Right forelimb (tissue), 1 donor: Measurements from ENCODE around the gene MBD2.

Experiments used
- DNase-seq: peaks from one replicate; pipeline ENCODE4 v3.0.0-alpha.2; 2018

MBD2 gene

DNA sequence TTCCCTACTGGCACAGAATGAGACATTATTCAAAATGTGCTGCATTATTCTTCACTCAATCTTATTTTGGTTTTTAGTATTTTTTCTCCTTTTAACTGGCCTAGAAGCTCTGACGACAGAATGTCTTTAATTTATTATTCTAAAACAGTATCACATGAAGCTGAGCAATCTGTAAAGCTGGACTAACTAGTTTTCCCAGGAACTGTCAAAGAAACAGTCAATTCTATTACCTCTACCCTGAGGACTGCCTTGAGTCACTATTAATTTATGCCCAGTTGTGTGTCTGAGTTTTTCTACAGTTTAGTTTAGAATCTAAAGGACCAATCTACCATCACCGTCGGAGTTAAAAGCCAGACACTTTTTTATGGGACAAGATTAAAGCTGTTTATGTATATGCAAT, 31.6 kb downstream of the MBD2 start:
- no peak for DNase-seq

DNA sequence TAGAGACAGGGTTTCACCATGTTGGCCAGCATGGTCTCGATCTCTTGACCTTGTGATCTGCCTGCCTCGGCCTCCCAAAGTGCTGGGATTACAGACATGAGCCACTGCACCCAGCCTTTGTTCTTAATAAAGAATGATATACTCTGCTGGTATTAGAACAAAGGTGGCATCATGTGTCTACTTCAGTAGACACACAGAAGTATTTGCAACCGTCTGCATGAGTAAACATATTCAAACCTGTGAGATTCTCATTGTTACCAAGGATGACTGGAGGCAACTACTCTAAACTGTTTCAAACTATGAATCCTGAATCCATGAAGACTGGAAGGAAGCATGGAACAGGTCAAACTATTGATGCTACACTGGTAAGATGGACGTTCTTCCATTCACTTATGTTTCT, 32.1 kb downstream of the MBD2 start:
- DNase-seq, result no peak

DNA sequence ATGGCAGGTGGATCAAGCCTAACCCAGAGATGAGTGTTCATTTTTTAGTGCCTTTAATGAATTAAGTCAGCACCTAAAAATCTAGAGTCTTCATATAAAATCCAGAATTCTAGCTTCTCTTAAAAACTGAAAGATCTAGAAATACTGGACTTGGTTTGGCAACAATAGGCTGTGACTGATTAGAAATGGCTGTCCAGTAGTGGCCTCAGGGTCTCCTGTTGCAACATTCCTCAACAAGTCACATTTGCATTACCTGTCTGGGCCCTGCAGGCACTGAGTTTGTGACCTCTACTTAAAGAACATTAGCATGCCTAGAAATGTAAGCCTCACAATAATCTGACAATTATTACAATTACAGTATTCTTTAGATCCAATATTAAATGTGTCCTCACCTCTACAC, 33.1 kb downstream of the MBD2 start:
- no peak for DNase-seq

DNA sequence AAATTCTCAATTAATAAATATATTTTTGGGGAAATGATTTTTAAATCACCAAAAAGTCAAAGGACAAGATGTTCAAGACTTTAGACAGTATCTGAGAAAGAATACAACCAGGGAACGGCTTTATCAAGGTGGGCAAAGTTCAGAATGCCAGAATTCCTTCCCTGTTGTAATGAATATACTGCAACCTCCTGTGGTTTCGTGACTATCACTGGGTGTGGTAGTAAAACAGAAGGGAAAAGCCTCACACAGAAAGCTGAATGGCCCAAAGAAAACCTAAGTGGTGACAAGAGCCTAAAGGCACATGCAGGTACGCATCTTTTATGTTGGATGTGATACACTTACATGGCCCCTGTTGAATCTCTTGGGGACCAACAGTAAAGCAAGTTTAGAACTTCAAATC, 37.1 kb downstream of the MBD2 start:
- DNase-seq, result no peak

DNA sequence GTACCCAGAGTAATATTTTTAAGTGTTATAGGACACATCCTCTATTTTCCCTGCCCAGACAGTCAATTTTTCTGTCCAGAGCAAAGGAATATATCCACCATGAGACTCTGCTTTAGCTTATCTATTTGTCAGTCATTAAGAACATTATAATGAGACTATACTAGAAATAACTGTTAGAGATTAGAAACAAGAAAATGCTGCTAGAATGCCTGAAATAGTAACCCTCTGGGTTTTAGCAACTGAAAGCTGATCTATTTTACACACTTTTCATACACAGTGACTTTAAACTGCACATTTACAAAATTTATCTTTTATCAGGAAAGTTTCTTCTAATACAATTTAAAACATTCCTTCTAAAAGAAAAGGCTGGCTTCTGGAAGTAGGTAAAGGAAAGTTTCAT, 39.6 kb downstream of the MBD2 start:
- no peak for DNase-seq

DNA sequence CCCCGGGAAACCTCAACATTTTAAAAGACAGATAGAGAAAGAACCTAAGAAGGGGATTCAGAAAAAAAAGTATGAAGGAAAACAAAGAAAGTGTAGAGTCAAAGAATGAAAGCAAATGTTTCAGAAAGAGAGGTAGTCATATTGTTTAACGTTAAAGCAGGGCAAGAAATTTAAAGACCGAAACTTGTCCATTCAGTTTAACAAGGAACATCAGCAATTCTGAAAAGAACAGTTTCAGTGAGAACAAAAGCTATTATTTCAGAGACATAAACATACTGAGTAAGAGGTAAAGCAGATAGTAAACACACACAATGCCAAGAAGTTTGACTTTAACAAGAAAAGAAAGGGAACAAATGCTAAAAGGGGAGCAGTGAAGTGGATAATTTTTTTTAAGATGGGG, 41.1 kb downstream of the MBD2 start:
- DNase-seq, result no peak

DNA sequence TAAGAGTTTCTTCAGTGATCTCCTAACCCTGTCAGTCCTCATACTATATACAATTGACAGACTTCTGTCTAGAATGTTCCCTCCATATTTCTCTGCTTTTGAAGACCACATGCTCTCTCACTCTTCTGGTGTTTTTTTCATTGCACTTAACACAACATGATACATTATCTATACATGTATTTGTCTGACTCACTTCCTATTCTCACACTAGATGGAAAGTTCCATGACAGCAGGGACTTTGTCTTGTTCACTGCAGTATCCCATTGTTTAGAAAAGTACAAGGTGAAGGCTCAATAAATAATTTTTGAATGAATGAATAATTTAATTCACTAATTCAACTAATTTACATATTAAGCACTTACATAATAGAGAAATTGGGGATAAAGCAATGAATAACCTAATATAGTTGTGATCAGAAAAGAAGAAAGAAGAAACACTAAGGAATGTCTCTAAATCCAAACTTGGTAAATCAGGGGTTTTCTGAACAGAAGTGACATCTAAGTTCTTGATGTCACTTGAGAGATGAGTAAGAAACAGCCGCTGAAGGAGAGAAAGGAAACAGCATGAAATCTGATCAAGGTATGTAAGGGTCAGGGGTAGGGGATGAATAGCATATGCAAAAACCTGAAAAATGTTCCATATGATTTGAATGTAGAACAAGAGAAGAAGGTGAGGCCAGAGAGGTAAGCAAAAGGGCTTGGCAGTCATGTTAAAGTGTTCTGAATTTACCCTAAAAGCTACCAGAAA, 42.4 kb downstream of the MBD2 start:
- no peak for DNase-seq

DNA sequence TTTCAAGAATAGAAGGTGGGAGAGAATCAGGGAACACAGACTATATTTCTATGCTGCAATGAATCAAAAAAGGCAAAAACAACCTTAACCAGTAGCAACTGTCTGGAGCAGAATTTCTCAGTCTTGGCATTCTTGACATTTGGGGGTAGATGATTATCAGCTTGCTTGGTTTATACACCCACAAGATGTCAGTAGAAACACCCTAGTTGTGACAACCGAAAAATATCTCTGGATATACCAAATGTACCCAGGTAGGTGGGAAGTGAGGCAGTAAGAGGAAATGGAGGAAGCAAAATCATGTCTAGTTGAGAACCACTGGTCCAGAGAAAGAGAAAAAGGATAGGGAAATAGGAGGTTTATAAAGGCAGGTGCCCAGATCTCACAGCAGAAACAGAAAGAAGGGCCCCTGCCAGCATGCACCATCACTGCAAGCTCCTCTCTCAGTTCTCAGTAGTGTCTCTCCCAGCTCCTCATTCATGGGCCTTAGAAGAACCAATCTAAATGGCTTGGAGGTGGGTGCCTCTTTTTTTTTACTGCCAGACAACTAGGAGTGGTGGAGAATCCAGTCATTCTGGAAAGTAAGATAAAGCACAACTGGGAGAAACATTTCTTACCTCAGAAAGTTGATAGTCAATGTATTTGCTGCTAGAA, 50.4 kb downstream of the MBD2 start:
- DNase-seq, result no peak

DNA sequence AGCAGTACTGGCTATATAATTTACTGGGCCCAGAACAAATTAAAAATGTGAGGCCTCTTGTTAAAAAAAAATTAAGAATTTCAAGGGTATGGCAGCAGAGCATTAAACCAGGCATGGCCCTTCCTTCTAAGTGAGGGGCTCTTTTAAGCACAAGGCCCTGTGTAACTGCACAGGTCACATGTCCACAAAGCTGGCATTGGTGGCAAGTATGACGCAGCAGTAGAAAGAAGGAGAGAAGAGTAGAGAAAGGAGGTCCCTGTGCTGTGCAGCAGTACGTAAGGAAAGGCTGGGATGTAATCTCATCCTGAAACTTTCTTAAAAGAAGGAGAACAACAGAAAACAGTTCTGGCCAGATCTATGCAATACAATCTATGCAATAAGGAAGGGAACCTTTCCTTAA, 51.2 kb downstream of the MBD2 start:
- no peak for DNase-seq

DNA sequence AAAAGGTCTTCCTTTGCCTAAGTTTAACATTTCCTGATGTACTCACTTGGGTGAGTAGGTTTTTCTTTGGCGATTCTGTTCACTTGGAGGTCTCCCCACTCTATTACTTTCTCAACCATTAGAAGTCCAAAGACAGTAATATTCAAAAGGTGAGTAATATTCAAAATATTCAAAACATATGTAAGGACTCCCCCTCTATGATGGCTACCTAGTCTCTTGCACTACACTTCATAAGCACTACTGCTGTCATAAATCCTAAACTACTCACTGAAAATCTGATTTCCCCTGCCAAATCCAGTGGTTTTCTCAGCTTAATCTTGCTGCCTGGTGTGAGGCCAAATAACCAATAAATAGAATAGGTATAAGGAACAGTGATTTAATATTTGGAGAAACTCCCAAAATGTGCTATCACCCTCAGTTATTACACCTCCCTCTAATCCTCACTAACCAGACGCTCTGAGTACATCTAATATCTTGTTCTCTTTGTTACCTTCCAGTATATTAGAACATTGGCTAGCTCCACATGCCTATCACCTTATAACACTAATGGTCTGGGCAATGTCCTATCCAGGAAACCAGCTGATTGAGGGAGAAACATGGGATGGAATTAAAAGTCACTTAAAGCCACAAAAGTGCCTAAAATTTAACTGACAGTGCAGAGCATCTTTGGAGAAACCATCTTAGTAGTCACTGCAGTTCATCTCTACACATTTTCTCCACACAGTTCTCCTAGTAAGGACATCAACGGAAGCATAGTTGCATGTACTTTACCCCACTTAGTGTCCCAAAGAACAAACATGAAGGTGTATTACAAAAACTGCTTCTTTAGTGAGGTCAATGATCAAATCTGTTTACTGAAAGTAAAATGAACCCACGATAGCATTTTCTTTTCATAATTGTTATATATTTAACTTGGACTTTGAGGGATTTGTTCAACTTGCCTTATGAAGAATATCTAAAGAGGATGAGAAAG, 54.8 kb downstream of the MBD2 start:
- no peak for DNase-seq

DNA sequence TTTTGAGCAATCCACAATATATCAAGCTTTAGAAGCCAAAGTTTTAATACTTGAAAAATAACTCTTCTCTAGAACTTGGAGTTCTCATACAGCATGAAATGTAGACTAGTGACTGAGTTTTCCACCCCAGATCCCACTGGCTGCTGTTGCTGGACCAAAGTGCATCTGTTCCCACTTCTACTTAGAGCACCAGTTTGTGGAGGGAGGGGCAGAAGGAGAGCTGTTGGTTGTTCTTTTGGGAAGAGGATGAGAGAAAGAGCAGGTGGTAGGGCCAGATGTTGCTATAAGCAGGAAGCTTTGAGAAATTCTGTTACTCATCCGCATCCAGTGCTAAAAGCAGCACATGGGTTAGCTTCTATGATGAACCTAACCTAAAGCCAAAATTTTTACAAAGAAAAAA, 59.0 kb downstream of the MBD2 start:
- no peak for DNase-seq

DNA sequence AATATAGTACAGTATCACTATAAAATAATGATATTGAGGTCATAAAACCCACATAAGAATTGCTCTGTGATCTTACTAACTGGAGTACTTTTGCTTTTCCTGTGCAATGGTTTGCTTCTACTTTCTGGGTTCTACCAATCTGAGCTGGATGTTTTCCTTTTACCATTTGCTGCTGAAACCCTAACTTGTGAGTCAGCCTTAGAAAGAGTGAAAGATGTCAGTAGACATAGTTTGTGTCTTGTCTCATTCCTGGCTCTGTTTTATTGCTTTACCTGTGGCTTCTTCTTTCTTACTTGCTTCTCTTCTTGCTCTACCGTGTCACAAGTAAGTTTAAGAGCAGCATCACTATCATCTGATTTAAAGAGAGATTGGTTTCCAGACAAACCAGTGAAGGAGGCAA, 61.0 kb downstream of the MBD2 start:
- DNase-seq, result no peak

DNA sequence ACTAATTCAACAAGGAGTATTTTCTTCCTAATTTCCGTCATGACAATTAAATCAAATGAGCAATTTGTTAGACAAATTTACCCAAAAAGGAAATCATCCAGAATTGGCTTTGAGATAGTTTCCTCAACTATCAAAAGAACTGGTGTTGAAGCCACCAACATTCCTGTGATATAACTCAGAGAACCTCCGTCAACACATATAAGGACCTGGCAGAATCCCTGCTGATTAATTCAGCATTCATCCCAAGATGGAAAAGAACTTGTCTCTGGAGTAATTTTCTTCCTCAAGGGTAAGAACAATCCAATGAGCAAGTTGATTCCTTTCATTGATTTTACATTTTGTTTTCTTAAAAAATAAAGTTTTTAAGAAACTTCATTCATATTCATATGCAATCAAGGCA, 62.0 kb downstream of the MBD2 start:
- DNase-seq, result no peak

DNA sequence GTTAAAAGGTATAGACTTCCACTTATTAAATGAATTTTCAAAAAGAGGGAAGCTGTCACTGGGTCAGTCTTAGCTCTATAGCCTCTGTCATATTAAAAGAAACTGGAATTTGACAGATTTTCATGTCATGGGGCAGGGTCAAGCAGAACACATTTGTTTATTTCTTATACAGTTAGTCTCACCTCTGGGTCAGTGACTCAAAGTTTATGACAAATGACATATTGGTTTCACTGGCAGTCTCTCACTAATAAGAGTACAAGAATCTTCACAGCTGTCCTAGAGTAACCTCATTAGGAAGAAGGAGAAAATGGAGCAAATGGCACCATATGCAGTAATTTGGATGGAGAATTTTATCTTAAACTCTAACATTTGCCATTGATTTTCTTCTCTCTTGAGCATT, 63.2 kb downstream of the MBD2 start:
- no peak for DNase-seq

DNA sequence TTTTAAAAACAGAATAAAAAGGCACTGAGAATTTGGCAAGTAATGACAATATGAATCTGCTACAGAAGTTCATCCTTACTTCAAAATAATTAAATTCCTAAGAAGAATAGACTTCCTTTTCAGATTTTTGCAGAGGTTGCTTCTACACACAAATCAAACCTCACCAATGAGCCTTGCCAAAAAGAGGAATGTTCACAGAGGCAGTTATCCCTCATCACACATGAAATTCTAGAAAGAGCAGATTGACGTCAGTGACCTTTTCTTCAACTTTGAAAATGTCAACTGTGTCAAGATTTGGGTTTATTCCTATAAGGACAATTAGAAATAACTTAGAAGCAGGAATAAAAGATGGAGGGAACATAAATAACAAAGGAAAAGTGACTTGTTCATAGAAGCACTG, 64.6 kb downstream of the MBD2 start:
- no peak for DNase-seq

DNA sequence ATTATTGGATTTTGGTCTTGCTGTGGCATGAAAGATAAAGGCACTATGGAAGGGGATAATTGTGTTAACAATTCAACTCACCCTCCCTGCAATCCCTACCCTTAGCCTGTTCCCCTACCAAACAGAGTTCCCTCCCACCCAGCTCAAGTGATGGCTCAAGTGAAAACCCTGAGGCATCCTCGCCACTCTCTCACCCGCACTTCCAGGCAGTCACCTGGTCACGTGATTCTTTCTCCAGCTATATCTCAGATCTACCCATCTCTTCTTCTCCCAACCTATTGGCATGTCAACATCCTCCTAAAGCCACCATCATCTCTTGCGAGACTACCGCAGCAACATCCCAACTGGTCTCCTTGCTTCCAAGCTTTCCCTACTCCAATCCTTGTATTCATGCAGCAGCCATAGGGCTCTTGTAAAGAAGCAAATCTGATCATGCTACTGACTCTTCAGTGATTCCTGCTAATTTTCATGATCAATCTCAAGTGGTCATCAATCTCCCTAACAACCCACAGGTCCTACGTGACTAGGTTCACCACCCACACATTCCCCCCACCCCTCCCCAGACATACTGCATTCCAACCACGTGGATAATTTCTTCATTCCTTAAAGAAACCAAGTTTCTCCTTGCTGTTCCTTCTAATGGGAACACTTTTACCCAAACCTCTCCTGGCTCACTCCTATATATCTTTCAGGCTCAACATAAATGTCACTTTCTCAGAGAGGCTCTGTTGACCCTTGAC, 66.7 kb downstream of the MBD2 start:
- no peak for DNase-seq

DNA sequence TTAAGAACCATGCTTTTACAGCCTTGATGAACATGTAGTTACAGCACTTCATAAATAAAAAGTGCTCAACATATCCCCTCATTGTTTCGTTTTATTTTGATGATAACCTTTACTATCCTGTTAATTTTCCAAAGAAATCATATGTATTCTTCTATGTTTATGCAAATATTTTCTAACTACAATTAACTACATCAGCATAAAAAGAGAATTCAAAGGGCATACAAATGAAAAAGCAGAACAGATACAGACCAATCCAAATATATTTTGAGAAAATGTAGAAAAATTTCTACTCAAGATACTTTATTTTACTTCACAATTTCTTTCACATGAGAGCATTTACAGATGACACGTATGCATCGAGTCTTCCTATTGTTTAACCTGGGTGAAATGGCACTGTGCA, 69.1 kb downstream of the MBD2 start:
- DNase-seq, result no peak

DNA sequence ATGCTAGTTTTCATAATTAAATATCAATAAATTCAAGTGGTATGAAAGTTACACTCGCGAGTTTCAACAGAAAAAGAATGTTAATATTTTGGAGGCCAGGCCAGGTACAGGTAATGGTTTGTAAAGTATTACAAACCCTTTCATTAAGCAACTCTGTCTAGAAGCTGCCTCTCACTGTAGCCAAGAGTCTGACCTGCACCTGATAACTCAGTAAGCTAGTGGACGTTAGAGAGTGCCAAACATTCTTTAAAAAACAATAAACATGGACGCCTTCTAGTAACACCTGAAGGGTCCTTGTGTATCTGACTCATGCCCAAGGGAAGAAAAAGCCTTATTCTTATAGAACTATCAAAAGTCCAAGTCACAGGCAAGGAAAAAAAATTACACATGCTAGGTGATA, 70.2 kb downstream of the MBD2 start:
- DNase-seq, result no peak

DNA sequence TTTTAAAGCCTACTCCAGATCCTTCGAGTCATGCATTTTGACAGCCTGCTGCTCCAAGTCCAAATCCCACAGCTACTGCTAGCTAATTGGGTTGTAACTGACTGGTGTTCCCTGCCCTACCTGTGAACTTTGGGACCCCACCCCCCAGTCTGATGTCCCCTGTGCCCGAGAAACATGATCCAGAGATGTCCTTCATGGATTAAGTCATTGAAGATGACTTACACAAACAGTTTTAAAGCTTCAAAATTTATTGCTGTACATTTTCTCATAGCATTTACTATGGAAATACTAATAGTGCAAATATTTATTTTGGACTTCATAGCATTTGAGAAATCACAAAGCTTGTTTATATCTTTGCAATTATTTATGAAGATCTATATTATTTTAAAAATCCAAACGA, 73.1 kb downstream of the MBD2 start:
- DNase-seq, result no peak

DNA sequence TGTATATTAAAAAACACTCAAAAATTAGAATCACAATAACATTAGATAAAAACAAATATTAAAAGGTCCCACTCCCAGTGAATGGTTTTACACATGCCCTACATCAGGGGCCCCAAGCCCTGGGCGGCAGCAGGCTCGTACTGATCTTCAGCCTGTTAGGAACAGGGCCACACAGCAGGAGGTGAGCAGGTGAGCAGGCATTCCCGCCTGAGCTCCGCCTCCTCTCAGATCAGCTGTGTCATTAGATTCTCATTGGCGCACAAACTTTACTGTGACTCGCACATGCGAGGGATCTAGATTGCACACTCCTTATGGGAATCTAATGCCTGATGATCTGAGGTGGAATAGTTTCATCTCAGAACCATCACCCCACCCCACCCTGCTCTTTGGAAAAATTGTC, 74.2 kb downstream of the MBD2 start:
- DNase-seq, result no peak

DNA sequence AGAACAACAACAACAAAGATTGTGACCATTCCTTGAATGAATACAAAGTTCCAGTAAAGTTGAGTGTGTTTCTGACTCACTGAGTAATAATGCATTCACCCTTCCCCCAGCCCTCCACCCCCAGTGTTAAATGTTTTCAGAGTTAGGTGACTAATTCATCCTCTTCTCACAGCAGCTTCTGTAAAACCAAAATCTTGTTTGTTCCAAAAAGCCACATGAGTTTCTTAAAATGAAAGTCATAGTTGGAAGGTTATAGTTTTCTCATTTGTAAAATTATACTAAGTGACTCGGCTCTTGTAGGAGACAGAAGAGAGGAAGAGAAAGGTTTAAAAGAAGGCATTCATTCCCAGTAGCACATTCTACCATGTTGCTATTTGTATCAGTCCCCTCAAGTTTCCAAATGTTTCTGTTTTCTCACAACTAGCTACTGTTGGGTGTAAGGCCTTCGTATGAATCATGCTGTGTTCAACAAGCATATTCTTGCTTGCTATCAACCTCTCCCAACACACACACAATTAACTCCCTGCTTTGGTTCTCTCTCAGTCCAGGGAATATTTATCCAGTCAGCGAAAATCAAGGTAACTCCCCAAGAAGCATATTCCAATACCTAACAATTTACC, 75.3 kb downstream of the MBD2 start:
- no peak for DNase-seq

DNA sequence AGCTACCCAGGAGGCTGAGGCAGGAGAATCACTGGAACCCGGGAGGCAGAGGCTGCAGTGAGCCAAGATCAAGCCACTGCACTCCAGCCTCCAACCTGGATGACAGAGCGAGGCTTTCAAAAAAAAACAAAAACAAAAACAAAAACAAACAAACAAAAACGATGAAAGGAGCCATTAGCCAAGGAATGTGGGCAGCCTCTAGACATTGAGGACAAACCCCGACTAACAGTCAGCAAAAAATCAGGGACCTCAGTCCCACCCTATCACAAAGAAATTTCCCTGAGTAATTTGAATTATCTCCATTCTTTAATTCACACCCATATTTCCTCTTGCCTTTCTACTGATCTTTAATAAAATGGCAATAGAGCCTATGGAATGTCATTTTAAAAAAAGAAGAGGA, 75.8 kb downstream of the MBD2 start:
- DNase-seq, result no peak

DNA sequence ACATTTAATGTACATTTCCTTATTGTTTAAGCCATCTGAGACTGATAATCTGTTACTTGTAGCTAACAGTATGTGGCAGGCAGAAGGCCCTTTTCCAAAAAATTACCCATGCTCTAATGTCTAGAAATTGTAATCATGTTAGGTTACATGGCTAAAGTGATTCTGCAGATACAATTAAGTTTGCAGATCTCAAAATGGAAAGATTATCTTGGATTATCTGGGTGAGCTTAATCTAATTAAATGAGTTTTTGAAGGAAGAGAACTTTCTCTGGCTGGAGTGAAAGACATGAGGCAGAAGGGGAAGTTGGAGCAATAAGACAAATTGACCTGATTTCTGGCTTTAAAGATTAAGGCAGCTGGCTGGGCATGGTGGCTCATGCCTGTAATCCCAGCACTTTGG, 76.3 kb downstream of the MBD2 start:
- DNase-seq, result no peak
